Cardiac ventricle fibroblast (primary cell): Measurements from ENCODE around the gene RBM39. TPM values are rescaled to one million over a fixed set of nuclear protein-coding genes. Genes with fewer than 3 reads are reported as not detected.

ENCODE experiments used
- total RNA-seq: library from RNA; depleted of rRNA; stranded (reverse); fragments of >200 nt; gene quantifications from 2 replicates; pipeline ENCODE4 v1.2.3, GENCODE V29; 2015

Gene RBM39
- 123 and 125 TPM in 2 replicates for total RNA-seq

GRCh38 chr20:35741892-35742740 lies at the start of gene RBM39:
RBM39 (minus strand) TSS chr20:35742260; CDS start chr20:35740874, 1,386 bp downstream.

DNA sequence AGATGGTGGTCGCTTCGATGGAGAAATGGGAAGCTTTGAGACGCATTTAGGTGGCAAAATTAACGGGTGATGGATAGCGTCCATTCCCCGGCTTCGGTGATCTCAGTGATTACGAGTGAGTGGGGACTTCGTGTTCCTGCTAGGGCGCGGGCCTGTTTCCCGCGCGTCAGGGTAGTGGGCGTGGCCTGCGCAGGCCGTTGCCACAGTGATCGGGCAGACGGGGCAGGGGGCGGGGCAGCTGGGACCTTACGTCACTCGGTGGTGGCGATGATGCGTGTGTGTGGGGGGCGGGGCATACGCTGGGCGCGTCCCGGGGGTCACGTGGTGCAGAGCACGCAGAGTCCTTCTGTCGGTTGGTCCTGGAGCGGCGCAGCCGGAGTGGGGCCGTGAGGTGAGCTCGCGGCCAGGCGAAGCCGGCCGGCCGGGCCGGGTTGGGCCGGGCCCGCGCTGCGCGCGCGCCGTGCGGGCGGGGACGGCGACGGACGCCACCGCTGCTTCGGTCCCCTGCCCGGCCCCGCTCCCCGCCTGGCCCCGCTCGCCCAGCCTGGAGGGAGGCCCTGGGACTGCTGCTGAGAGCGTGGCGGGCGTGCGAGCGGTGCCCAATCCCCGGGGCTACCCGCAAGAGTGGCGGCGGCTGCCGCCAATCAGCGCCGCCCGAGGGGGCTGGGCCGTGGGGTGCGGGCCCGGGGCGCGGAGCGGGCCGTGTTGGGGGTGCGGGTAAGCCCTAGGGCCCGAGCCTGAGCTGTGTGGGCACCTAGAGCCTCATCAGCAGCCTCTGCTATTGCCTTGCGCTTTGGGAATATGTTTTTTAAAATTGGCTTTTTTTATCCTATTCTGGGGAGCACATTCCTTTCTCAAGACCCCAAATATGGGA lies 29.9 kb upstream of the RBM39 start, which contains the start of gene PHF20:
Gene PHF20 (plus strand): TSS at position 327 of the 874 bp plus-strand sequence. CDS start 29,508 bp downstream, outside the sequence.

DNA sequence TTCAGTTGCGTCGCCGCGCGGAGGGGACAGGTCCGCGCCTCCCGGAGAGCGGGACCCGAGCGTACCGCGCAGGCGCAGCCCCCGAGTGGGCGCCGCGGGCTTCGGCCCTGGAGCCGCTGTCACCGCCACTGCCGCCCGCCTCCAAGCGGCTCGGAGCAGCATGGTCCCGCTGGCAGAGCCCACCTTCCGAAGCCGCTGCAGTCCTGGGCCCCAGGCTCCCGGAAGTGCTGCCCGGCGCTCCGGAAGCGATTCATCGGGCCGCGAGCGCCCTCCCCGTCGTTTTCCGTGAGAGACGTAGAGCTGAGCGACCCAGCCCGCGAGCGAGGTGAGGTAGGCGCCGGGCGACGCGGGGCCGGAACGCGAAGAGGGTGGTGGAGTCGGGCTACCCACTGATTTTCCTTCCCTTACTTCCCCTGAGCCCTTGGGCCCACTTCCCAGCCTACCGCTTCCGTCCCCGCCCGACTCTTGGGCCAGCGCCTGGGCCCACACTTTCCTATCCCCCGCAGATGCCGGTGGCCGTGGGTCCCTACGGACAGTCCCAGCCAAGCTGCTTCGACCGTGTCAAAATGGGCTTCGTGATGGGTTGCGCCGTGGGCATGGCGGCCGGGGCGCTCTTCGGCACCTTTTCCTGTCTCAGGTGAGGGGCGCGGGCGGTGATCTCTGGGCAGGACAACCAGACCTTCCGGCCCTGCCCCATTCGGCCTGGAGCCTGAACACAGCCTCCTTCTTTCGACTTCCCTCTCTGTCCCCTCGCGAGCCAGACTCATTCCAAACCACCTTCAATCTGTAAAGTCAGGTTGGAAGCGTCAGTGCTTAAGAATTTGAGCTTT lies 42.7 kb downstream of the RBM39 start, which contains the start of the genes NFS1 and ROMO1:
Gene NFS1 (minus strand): TSS at position 226 of the 830 bp plus-strand sequence. CDS start 64 bp downstream, at position 162.
Gene ROMO1 (plus strand): TSS at position 279 of the 830 bp plus-strand sequence. CDS start 228 bp downstream, at position 507.

GRCh38 chr20:35664466-35665206 lies 77.4 kb downstream of the RBM39 start, which contains the start of the genes CPNE1 and RBM12:
CPNE1 (minus strand) TSS chr20:35664900; CDS start chr20:35632923, 31,977 bp downstream.
RBM12 (minus strand) TSS chr20:35664900; CDS start chr20:35655322, 9,578 bp downstream.

Other genes with a start within 250 kb of the RBM39 start
- gene C20orf173, start 212.6 kb downstream of the RBM39 start, total RNA-seq, result not detected in 2 replicates
- 230 and 244 TPM in 2 replicates for gene ERGIC3, start 200.2 kb downstream of the RBM39 start, total RNA-seq
- gene SPAG4, start 126.4 kb downstream of the RBM39 start, total RNA-seq, result 6.5 and 8.9 TPM in 2 replicates
- gene CPNE1, start 77.4 kb downstream of the RBM39 start, total RNA-seq, result 122 and 135 TPM in 2 replicates
- 27.3 and 29.3 TPM in 2 replicates for gene RBM12, start 77.4 kb downstream of the RBM39 start, total RNA-seq
- 19.6 and 20.9 TPM in 2 replicates for gene NFS1, start 42.9 kb downstream of the RBM39 start, total RNA-seq
- 183 and 211 TPM in 2 replicates for gene ROMO1, start 42.9 kb downstream of the RBM39 start, total RNA-seq
- gene PHF20, start 29.8 kb upstream of the RBM39 start, total RNA-seq, result 19.7 and 31.9 TPM in 2 replicates
- 100 and 128 TPM in 2 replicates for gene SCAND1, start 212.2 kb upstream of the RBM39 start, total RNA-seq
- 2.8 and 5.1 TPM in 2 replicates for gene CNBD2, start 226.3 kb upstream of the RBM39 start, total RNA-seq